ENCODE measurements around the gene UNC13C. TPM values are rescaled to one million over a fixed set of nuclear protein-coding genes. Genes with fewer than 3 reads are reported as not detected.

The UNC13C gene
- polyA plus RNA-seq, 1 donor from 2014 or later = 4.0 TPM

GRCh38 chr15:54608876-54609835 is 630.9 kb downstream of the UNC13C start:
- Histone ChIP-seq H3K9ac (ENCODE audit: low read length) (no peak overlapping the region), H3K4me2 (ENCODE audit: low read length) (peak overlapping the region; percentile 37), H3K9me2 (ENCODE audit: insufficient read depth, low read length) (no peaks in the 10 kb centered on the region), H3K9me3 (ENCODE audit: low read length) (no peaks in the 10 kb centered on the region), H3K27ac (ENCODE audit: low read length) (peak overlapping the region; percentile 70), H2AFZ (ENCODE audit: low read depth, low read length) (no peak overlapping the region), H3K4me3 (ENCODE audit: low read length) (peak overlapping the region; percentile 4), H3F3A (ENCODE audit: insufficient read depth, low read length, poor library complexity, severe bottlenecking) (peaks cover 8% of the 10 kb centered on the region), H3K36me3 (ENCODE audit: insufficient read depth, low read length) (no peaks in the 10 kb centered on the region), H3K79me2 (replicated peaks; ENCODE audit: insufficient read depth, low read length) (no peaks in the 10 kb centered on the region), H4K20me1 (ENCODE audit: insufficient read depth) (no peaks in the 10 kb centered on the region), H3K27me3 (ENCODE audit: insufficient read depth, low read depth, low read length) (no peaks in the 10 kb centered on the region)
- peak; percentile 63 for TF ChIP-seq REST (IDR thresholded peaks at IDR 0.05; ENCODE audit: borderline replicate concordance)
- peak; percentile 28 for TF ChIP-seq RAD21 (conservative IDR thresholded peaks at IDR 0.05)
- peak; percentile 99 for TF ChIP-seq EP300 (conservative IDR thresholded peaks at IDR 0.05; ENCODE audit: poor library complexity, severe bottlenecking)
- TF ChIP-seq POLR2AphosphoS5 (IDR thresholded peaks at IDR 0.05) = peak; percentile 95
- TF ChIP-seq SMC3 (conservative IDR thresholded peaks at IDR 0.05; ENCODE audit: poor library complexity) = peak; percentile 22
- no peak for TF ChIP-seq TAF1 (IDR thresholded peaks at IDR 0.05; ENCODE audit: low read depth)
- no peak for TF ChIP-seq EZH2 (IDR thresholded peaks at IDR 0.05; ENCODE audit: borderline replicate concordance, insufficient read depth, low read length, poor library complexity, severe bottlenecking)
- no peak for TF ChIP-seq MXI1 (conservative IDR thresholded peaks at IDR 0.05; ENCODE audit: poor library complexity, severe bottlenecking)

- H4K20me1 ChIP-seq (ENCODE audit: insufficient read depth) = no peaks in the 10 kb centered on the region
- H3K9me2 ChIP-seq (ENCODE audit: insufficient read depth, low read length) = no peaks in the 10 kb centered on the region
- no peaks in the 10 kb centered on the region for H3F3A ChIP-seq (ENCODE audit: insufficient read depth, low read length, poor library complexity, severe bottlenecking)
- no peaks in the 10 kb centered on the region for H3K36me3 ChIP-seq (ENCODE audit: insufficient read depth, low read length)
- H3K27ac ChIP-seq (ENCODE audit: low read length) = no peak overlapping the region
- H3K4me2 ChIP-seq (ENCODE audit: low read length) = no peak overlapping the region
- TF ChIP-seq TAF1 (IDR thresholded peaks at IDR 0.05; ENCODE audit: low read depth) = no peak
- no peak for TF ChIP-seq EZH2 (IDR thresholded peaks at IDR 0.05; ENCODE audit: borderline replicate concordance, insufficient read depth, low read length, poor library complexity, severe bottlenecking)
- TF ChIP-seq SMC3 (conservative IDR thresholded peaks at IDR 0.05; ENCODE audit: poor library complexity) = no peak
- TF ChIP-seq CTCF (IDR thresholded peaks at IDR 0.05; ENCODE audit: poor library complexity, severe bottlenecking) = no peak
- TF ChIP-seq POLR2AphosphoS5 (IDR thresholded peaks at IDR 0.05) = no peak
- TF ChIP-seq MXI1 (conservative IDR thresholded peaks at IDR 0.05; ENCODE audit: poor library complexity, severe bottlenecking) = no peak
- TF ChIP-seq EP300 (conservative IDR thresholded peaks at IDR 0.05; ENCODE audit: poor library complexity, severe bottlenecking) = no peak
- TF ChIP-seq REST (IDR thresholded peaks at IDR 0.05; ENCODE audit: borderline replicate concordance) = no peak
- H3K9me3 ChIP-seq (ENCODE audit: low read length) = no peaks in the 10 kb centered on the region
- H3K27me3 ChIP-seq (ENCODE audit: insufficient read depth, low read depth, low read length) = no peaks in the 10 kb centered on the region
- no peaks in the 10 kb centered on the region for H3K79me2 ChIP-seq (replicated peaks; ENCODE audit: insufficient read depth, low read length)
- no peak overlapping the region for H3K9ac ChIP-seq (ENCODE audit: low read length)
- H2AFZ ChIP-seq (ENCODE audit: low read depth, low read length) = no peak overlapping the region
- no peak overlapping the region for H3K4me3 ChIP-seq (ENCODE audit: low read length)
Measured at GRCh38 chr15:54618120-54618519, 639.9 kb downstream of the UNC13C start.

Measured in neural cell (in vitro differentiated cells).